Measurements from ENCODE around the gene SLC20A1. TPM values are rescaled to one million over a fixed set of nuclear protein-coding genes. Genes with fewer than 3 reads are reported as not detected.
"Not testable (repeated sequence)": the region's sequence is repeated elsewhere in the genome, so short reads cannot be mapped to it uniquely, and the experiment has no call there.

SLC20A1 gene
- total RNA-seq, 1 experiment from 2014 or later = 99.9 TPM

GRCh38 chr2:112706170-112706664 lies 60.5 kb downstream of the SLC20A1 start:
- H3K36me3 ChIP-seq (ENCODE audit: low read depth) = no peaks in the 10 kb centered on the region
- H3K9me3 ChIP-seq (ENCODE audit: insufficient read depth, low read depth) = no peaks in the 10 kb centered on the region
- POLR2A ChIA-PET (ENCODE audit: unreplicated experiment) = interaction anchor here (0.7 kb wide), 1 partner anchor 154 kb away, joined by 6 read pairs; no protein-coding TSS in a partner anchor
- no peaks in the 10 kb centered on the region for H4K20me1 ChIP-seq (ENCODE audit: insufficient read depth)
- DNase-seq = peak; percentile 50 to 60
- 0 out of 2 replicates have a peak, but pooled peaks cover 6% of the 10 kb centered on the region for H3F3A ChIP-seq (ENCODE audit: insufficient read depth, low read depth)
- peak overlapping the region; percentile 15; the same call in 1 of the 2 replicates for H3K4me2 ChIP-seq
- CTCF ChIA-PET = interaction anchor here (0.6 to 0.7 kb wide), 2 partner anchors 21 to 61 kb away, joined by 3 read pairs; partner anchors contain the start of gene SLC20A1
- H3K27ac ChIP-seq = no peak overlapping the region
- intact Hi-C loops (cut with micrococcal nuclease; ENCODE audit: unreplicated experiment) = no loop called here
- H3K79me2 ChIP-seq (ENCODE audit: low read depth) = no peaks in the 10 kb centered on the region
- no peak overlapping the region for H2AFZ ChIP-seq
- BruUV-seq (replicated peaks) = no TSS peak
- no peaks in the 10 kb centered on the region for H3K9me2 ChIP-seq (ENCODE audit: insufficient read depth)
- TF ChIP-seq EZH2 (IDR thresholded peaks at IDR 0.05; ENCODE audit: low read depth) (no peak), CTCF (conservative IDR thresholded peaks at IDR 0.05) (no peak)
- H3K4me1 ChIP-seq (replicated peaks; ENCODE audit: insufficient read depth) = peaks cover 10% of the 10 kb centered on the region
- no peaks in the 10 kb centered on the region for H3K27me3 ChIP-seq (ENCODE audit: insufficient read depth, low read depth)
- H3K4me3 ChIP-seq = no peak overlapping the region

- BruUV-seq (replicated peaks); H3F3A ChIP-seq (ENCODE audit: insufficient read depth, low read depth); H3K4me3 ChIP-seq; H3K27ac ChIP-seq; H2AFZ ChIP-seq; intact Hi-C loops (cut with micrococcal nuclease; ENCODE audit: unreplicated experiment); H3K79me2 ChIP-seq (ENCODE audit: low read depth); H3K36me3 ChIP-seq (ENCODE audit: low read depth); CTCF ChIA-PET; H4K20me1 ChIP-seq (ENCODE audit: insufficient read depth); H3K27me3 ChIP-seq (ENCODE audit: insufficient read depth, low read depth); H3K9me2 ChIP-seq (ENCODE audit: insufficient read depth); H3K9me3 ChIP-seq (ENCODE audit: insufficient read depth, low read depth); POLR2A ChIA-PET (ENCODE audit: unreplicated experiment); DNase-seq: not testable (repeated sequence)
- peaks cover 10% of the 10 kb centered on the region for H3K4me1 ChIP-seq (replicated peaks; ENCODE audit: insufficient read depth)
- H3K4me2 ChIP-seq = 0 out of 2 replicates have a peak overlapping the region, but pooled peaks have one; percentile 15
Observed at GRCh38 chr2:112706947-112707346, 61.2 kb downstream of the SLC20A1 start.

GRCh38 chr2:112708968-112709367 lies 63.2 kb downstream of the SLC20A1 start:
- DNase-seq = no peak
- H3K4me1 ChIP-seq (replicated peaks; ENCODE audit: insufficient read depth) = peaks cover 10% of the 10 kb centered on the region
- no peak overlapping the region for H3K4me3 ChIP-seq
- no peaks in the 10 kb centered on the region for H3K9me2 ChIP-seq (ENCODE audit: insufficient read depth)
- CTCF ChIA-PET = no interaction called here
- POLR2A ChIA-PET (ENCODE audit: unreplicated experiment) = no interaction called here
- H3K4me2 ChIP-seq = no peak overlapping the region
- H3K36me3 ChIP-seq (ENCODE audit: low read depth) = no peaks in the 10 kb centered on the region
- H3F3A ChIP-seq (ENCODE audit: insufficient read depth, low read depth) = 0 out of 2 replicates have a peak, but pooled peaks cover 4% of the 10 kb centered on the region
- no peaks in the 10 kb centered on the region for H3K27me3 ChIP-seq (ENCODE audit: insufficient read depth, low read depth)
- H3K79me2 ChIP-seq (ENCODE audit: low read depth) = no peaks in the 10 kb centered on the region
- H4K20me1 ChIP-seq (ENCODE audit: insufficient read depth) = no peaks in the 10 kb centered on the region
- intact Hi-C loops (cut with micrococcal nuclease; ENCODE audit: unreplicated experiment) = no loop called here
- no TSS peak for BruUV-seq (replicated peaks)
- no peak overlapping the region for H3K27ac ChIP-seq
- TF ChIP-seq CTCF (conservative IDR thresholded peaks at IDR 0.05) (no peak), EZH2 (IDR thresholded peaks at IDR 0.05; ENCODE audit: low read depth) (no peak)
- no peaks in the 10 kb centered on the region for H3K9me3 ChIP-seq (ENCODE audit: insufficient read depth, low read depth)
- no peak overlapping the region for H2AFZ ChIP-seq

- ChIA-PET POLR2A (ENCODE audit: unreplicated experiment) (interaction anchor here (0.6 kb wide), 1 partner anchor 169 kb away, joined by 3 read pairs; no protein-coding TSS in a partner anchor), CTCF (no interaction called here)
- 0 out of 2 replicates have a peak, but pooled peaks cover 4% of the 10 kb centered on the region for H3F3A ChIP-seq (ENCODE audit: insufficient read depth, low read depth)
- H3K36me3 ChIP-seq (ENCODE audit: low read depth) = no peaks in the 10 kb centered on the region
- BruUV-seq (replicated peaks) = no TSS peak
- no peak overlapping the region for H3K4me3 ChIP-seq
- intact Hi-C loops (cut with micrococcal nuclease; ENCODE audit: unreplicated experiment) = no loop called here
- no peak overlapping the region for H3K27ac ChIP-seq
- H4K20me1 ChIP-seq (ENCODE audit: insufficient read depth) = no peaks in the 10 kb centered on the region
- H3K9me2 ChIP-seq (ENCODE audit: insufficient read depth) = no peaks in the 10 kb centered on the region
- H3K9me3 ChIP-seq (ENCODE audit: insufficient read depth, low read depth) = no peaks in the 10 kb centered on the region
- H3K4me1 ChIP-seq (replicated peaks; ENCODE audit: insufficient read depth) = peaks cover 11% of the 10 kb centered on the region
- TF ChIP-seq EZH2 (IDR thresholded peaks at IDR 0.05; ENCODE audit: low read depth) = no peak
- no peak for TF ChIP-seq CTCF (conservative IDR thresholded peaks at IDR 0.05)
- no peak overlapping the region for H3K4me2 ChIP-seq
- no peak for DNase-seq
- no peak overlapping the region for H2AFZ ChIP-seq
- H3K27me3 ChIP-seq (ENCODE audit: insufficient read depth, low read depth) = no peaks in the 10 kb centered on the region
- no peaks in the 10 kb centered on the region for H3K79me2 ChIP-seq (ENCODE audit: low read depth)
Observed at GRCh38 chr2:112709703-112710102, 64.0 kb downstream of the SLC20A1 start.
